CD4-positive, alpha-beta T cell treated with Interleukin-4 for 4 hours (primary cell): Measurements from ENCODE around the gene RC3H2.

ENCODE experiments used
- DNase-seq: peaks from one replicate; pipeline ENCODE4 v3.0.0-alpha.2; 2020

The RC3H2 gene

DNA sequence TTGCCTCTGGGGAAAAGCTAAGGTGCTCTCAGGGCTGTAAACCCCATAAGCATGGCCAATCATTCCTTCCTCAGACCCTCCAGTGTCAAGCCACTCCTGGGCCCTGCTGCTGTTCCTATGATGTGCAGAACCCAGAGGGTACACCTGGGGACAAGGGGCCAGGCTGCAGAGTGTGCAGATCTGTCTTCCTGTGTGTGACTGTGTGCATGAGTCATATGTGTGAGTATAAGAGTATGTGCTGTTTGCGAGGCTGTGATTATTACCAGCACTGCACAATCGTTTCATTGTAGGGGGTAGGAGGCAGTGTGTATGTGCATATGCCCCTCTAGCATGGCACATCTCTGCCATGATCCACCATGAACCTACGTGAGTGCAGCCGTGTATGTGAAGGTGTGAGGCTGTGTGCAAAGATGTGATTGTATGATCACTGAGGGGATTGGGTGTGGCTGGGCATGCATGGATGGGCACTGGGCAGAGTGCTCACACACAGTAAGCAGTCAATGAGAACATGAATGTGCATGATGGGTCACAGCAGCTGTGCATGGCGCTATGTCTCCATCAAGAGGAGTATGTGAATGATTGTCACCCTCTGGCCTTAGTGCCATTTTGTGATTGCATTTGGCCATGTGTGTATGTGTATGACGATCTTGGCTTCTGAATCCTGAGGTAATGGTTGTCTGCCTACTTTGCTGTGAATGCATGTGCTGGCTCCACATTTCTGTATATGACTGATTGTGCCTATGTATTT is 107.7 kb downstream of the RC3H2 start:
- DNase-seq: no peak
